Neural progenitor cell (in vitro differentiated cells): Measurements from ENCODE around the gene CUTC. TPM values are rescaled to one million over a fixed set of nuclear protein-coding genes. Genes with fewer than 3 reads are reported as not detected.

Experiments used
- DNase-seq: peaks from one replicate; pipeline ENCODE4 v3.0.0-alpha.2; 2016; ENCODE audit warnings: low spot score
- H2AFZ ChIP-seq: fragments of 200-600 bp; sonication (generic); replicated peaks from 2 replicates; pipeline ENCODE4 v1.6.1; 2016; ENCODE audit warnings: antibody characterized with exemption
- H3F3A ChIP-seq: fragments of 200-600 bp; sonication (generic); 2 replicates; pipeline ENCODE4 v1.6.1; 2016; ENCODE audit warnings: antibody characterized with exemption, low read depth
- H3K27ac ChIP-seq: fragments of 200-600 bp; sonication (generic); 2 replicates; pipeline ENCODE4 v1.5.1; 2016; ENCODE audit warnings: mild to moderate bottlenecking
- H3K27me3 ChIP-seq: fragments of 200-600 bp; sonication (generic); 2 replicates; pipeline ENCODE4 v1.6.1; 2016; ENCODE audit warnings: mild to moderate bottlenecking, moderate library complexity
- H3K36me3 ChIP-seq: fragments of 200-600 bp; sonication (generic); 2 replicates; pipeline ENCODE4 v1.5.1; 2016
- H3K4me1 ChIP-seq: fragments of 200-600 bp; sonication (generic); 2 replicates; pipeline ENCODE4 v1.6.1; 2016; ENCODE audit warnings: mixed run types
- H3K4me2 ChIP-seq: fragments of 200-600 bp; sonication (generic); 2 replicates; pipeline ENCODE4 v1.6.1; 2016
- H3K4me3 ChIP-seq: fragments of 200-600 bp; sonication (generic); 2 replicates; pipeline ENCODE4 v1.5.1; 2016
- H3K79me2 ChIP-seq: fragments of 200-600 bp; sonication (generic); 2 replicates; pipeline ENCODE4 v1.6.1; 2016; ENCODE audit warnings: low read depth
- H3K9ac ChIP-seq: fragments of 200-600 bp; sonication (generic); 2 replicates; pipeline ENCODE4 v1.6.1; 2016
- H3K9me3 ChIP-seq: fragments of 200-600 bp; sonication (generic); 2 replicates; pipeline ENCODE4 v1.5.1; 2016; ENCODE audit warnings: low read depth
- H4K20me1 ChIP-seq: fragments of 200-600 bp; sonication (generic); 2 replicates; pipeline ENCODE4 v1.6.1; 2016; ENCODE audit warnings: low read depth
- H3K27ac Mint-ChIP-seq: 3 replicates; pipeline ENCODE4 v1.8.0; 2021; ENCODE audit warnings: mixed read lengths
- H3K27me3 Mint-ChIP-seq: 2 replicates; pipeline ENCODE4 v1.8.0; 2022; ENCODE audit warnings: low read depth, mild to moderate bottlenecking, inconsistent platforms, moderate library complexity, mixed read lengths; ENCODE audit not compliant: insufficient read depth
- H3K36me3 Mint-ChIP-seq: 3 replicates; pipeline ENCODE4 v1.8.0; 2021; ENCODE audit warnings: mixed read lengths
- H3K4me1 Mint-ChIP-seq: 3 replicates; pipeline ENCODE4 v1.8.0; 2021; ENCODE audit warnings: mixed read lengths
- H3K4me3 Mint-ChIP-seq: 3 replicates; pipeline ENCODE4 v1.8.0; 2021; ENCODE audit warnings: mild to moderate bottlenecking, moderate library complexity, mixed read lengths
- H3K9me3 Mint-ChIP-seq: 3 replicates; pipeline ENCODE4 v1.8.0; 2020; ENCODE audit warnings: mixed read lengths
- EZH2 ChIP-seq: fragments of 200-600 bp; sonication (generic); IDR thresholded peaks from 2 replicates; pipeline ENCODE4 v1.6.1; 2017; ENCODE audit warnings: antibody characterized with exemption, mild to moderate bottlenecking, moderate library complexity
- EZH2phosphoT487 ChIP-seq: fragments of 200-600 bp; sonication (generic); IDR thresholded peaks from 2 replicates; pipeline ENCODE4 v1.6.1; 2017; ENCODE audit warnings: antibody characterized with exemption
- total RNA-seq: library from RNA; depleted of rRNA; stranded (reverse); fragments of >200 nt; gene quantifications from 2 replicates; pipeline ENCODE4 v1.2.3, GENCODE V29; 2015; ENCODE audit warnings: low replicate concordance
- TF ChIP-seq, protein P1 (sequence below): fragments of 200-600 bp; sonication (generic); IDR thresholded peaks from 2 replicates; pipeline ENCODE4 v1.5.1; 2017; ENCODE audit warnings: antibody characterized with exemption, mild to moderate bottlenecking

Gene CUTC
- total RNA-seq, 1 donor from 2014 or later = 36.1 TPM

DNA sequence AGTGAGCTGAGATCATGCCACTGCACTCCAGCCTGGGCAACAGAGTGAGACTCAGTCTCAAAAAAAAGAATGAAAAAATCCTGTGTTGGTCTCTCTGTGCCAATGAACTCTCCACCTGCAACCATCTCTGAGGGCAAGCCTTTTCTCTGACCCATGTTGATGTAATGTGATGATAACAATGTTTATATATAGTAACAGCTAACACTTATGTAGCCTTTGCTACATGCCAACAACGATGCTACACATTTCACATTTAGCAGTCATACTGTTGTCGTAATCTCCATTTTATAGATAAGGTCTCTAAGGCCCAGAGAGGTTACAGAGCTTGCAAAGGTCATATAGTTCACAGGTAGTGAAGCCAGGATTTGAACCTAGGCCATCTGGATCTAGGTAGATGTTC is 11.6 kb upstream of the CUTC start:
- Histone ChIP-seq H3K36me3 (no peaks in the 10 kb centered on the region), H3F3A (no peaks in the 10 kb centered on the region), H3K4me1 (no peaks in the 10 kb centered on the region), H3K4me2 (no peak overlapping the region), H3K27ac (no peak overlapping the region), H3K79me2 (no peaks in the 10 kb centered on the region), H3K4me3 (no peak overlapping the region), H4K20me1 (no peaks in the 10 kb centered on the region), H3K27me3 (no peaks in the 10 kb centered on the region), H3K9me3 (no peaks in the 10 kb centered on the region), H3K9ac (no peak overlapping the region), H2AFZ (no peak overlapping the region)
- peaks cover 40% of the 10 kb centered on the region for H3K36me3 Mint-ChIP-seq
- H3K9me3 Mint-ChIP-seq = no peaks in the 10 kb centered on the region
- TF ChIP-seq, protein P1, sequence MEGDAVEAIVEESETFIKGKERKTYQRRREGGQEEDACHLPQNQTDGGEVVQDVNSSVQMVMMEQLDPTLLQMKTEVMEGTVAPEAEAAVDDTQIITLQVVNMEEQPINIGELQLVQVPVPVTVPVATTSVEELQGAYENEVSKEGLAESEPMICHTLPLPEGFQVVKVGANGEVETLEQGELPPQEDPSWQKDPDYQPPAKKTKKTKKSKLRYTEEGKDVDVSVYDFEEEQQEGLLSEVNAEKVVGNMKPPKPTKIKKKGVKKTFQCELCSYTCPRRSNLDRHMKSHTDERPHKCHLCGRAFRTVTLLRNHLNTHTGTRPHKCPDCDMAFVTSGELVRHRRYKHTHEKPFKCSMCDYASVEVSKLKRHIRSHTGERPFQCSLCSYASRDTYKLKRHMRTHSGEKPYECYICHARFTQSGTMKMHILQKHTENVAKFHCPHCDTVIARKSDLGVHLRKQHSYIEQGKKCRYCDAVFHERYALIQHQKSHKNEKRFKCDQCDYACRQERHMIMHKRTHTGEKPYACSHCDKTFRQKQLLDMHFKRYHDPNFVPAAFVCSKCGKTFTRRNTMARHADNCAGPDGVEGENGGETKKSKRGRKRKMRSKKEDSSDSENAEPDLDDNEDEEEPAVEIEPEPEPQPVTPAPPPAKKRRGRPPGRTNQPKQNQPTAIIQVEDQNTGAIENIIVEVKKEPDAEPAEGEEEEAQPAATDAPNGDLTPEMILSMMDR = no peak
- TF ChIP-seq EZH2phosphoT487 (no peak), EZH2 (no peak)
- H3K27ac Mint-ChIP-seq = no peak overlapping the region
- no peak overlapping the region for H3K4me3 Mint-ChIP-seq
- H3K4me1 Mint-ChIP-seq = no peaks in the 10 kb centered on the region
- no peak for DNase-seq
- no peaks in the 10 kb centered on the region for H3K27me3 Mint-ChIP-seq

DNA sequence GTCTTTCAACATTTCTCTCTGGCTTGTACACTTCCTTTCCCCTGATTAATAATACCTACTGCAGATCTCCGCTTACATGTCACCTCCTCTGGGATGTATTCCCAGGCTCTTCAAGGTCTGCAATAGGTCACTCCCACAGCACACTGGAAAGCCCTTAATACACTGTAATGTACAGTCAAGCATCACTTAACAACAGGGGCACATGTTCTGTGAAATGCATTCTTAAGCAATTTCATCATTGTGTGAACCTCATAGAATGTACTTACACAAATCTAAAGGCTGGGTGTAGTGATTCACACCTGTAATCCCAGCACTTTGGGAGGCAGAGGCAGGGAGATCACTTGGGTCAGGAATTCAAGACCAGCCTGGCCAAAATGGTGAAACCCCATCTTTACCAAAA is 2.0 kb upstream of the CUTC start:
- no peaks in the 10 kb centered on the region for H3K27me3 Mint-ChIP-seq
- H3K27ac Mint-ChIP-seq = no peak overlapping the region
- H3K4me1 Mint-ChIP-seq = peaks cover 16% of the 10 kb centered on the region
- Histone ChIP-seq H3K36me3 (peaks cover 7% of the 10 kb centered on the region), H3K4me3 (no peak overlapping the region), H3K79me2 (peaks cover 36% of the 10 kb centered on the region), H3K27me3 (no peaks in the 10 kb centered on the region), H3K9ac (no peak overlapping the region), H3K9me3 (no peaks in the 10 kb centered on the region), H3K27ac (no peak overlapping the region), H3F3A (peaks cover 13% of the 10 kb centered on the region), H4K20me1 (no peaks in the 10 kb centered on the region), H3K4me2 (no peak overlapping the region), H3K4me1 (peaks cover 4% of the 10 kb centered on the region), H2AFZ (no peak overlapping the region)
- no peaks in the 10 kb centered on the region for H3K9me3 Mint-ChIP-seq
- TF ChIP-seq, protein P1 = no peak
- TF ChIP-seq EZH2phosphoT487 (no peak), EZH2 (no peak)
- DNase-seq = no peak
- H3K36me3 Mint-ChIP-seq = peaks cover 16% of the 10 kb centered on the region
- peak overlapping the region; percentile 30 for H3K4me3 Mint-ChIP-seq

DNA sequence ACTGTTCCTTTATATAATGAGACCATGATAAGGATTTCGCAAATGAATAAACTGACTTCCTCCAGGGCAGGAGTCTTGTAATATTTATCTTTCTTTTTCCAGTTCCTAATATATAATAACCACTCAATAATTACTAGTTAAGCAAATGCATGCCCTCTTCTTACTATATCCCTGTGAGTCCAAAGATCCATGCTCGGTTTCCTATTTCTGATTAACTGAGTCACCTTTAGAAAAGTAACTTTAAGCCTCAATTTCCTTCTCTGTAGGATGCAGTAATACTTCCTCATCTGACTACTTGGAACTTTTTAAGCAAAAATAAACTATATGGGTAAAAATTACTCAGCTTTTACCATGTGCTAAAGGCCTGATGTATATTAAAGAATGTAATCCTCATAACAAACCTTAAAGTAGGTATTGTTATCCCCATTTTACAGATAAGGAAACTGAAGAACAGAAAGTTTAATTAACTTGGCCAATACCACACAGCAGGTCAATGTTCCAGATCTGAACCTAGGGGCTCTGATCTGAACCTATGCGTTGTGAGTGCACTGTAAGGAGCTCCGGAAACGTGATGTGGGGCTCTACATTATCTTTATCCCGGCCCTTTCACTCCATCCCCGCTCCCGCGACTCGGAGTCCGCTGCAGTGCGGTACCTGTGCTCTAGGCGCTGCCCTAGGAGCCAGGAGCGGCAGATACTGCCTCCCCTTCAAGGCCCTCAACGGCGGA is 565 bp upstream of the CUTC start:
- Mint-ChIP-seq H3K9me3 (no peaks in the 10 kb centered on the region), H3K4me1 (peaks cover 16% of the 10 kb centered on the region), H3K27ac (peak overlapping the region; percentile 93), H3K27me3 (no peaks in the 10 kb centered on the region), H3K36me3 (peaks cover 15% of the 10 kb centered on the region), H3K4me3 (peak overlapping the region; percentile 99)
- peak overlapping the region; percentile 40 for H3K27ac ChIP-seq
- peak overlapping the region; percentile 78 for H3K4me3 ChIP-seq
- peak overlapping the region; percentile 81 for H3K9ac ChIP-seq
- peaks cover 38% of the 10 kb centered on the region for H3K79me2 ChIP-seq
- H2AFZ ChIP-seq = peak overlapping the region; percentile 63
- no peaks in the 10 kb centered on the region for H3K9me3 ChIP-seq
- H3K36me3 ChIP-seq = peaks cover 3% of the 10 kb centered on the region
- no peak for DNase-seq
- H3F3A ChIP-seq = peaks cover 13% of the 10 kb centered on the region
- peaks cover 4% of the 10 kb centered on the region for H3K4me1 ChIP-seq
- TF ChIP-seq, protein P1 = peak; percentile 23
- TF ChIP-seq EZH2phosphoT487 = no peak
- no peaks in the 10 kb centered on the region for H4K20me1 ChIP-seq
- H3K4me2 ChIP-seq = peak overlapping the region; percentile 88
- H3K27me3 ChIP-seq = no peaks in the 10 kb centered on the region
